HFF-Myc (cell line): ENCODE results near the gene LZTS3.

ENCODE experiments used
- DNase-seq: peaks from one replicate; pipeline ENCODE4 v3.0.0-alpha.2; 2011; ENCODE audit warnings: low read depth; ENCODE audit errors: extremely low read depth
- H3K4me3 ChIP-seq: replicated peaks from 2 replicates; pipeline ENCODE4 v1.5.1; 2011; ENCODE audit warnings: low read depth, mild to moderate bottlenecking, control low read depth, low read length
- TF ChIP-seq, protein P1 (sequence below): IDR thresholded peaks from 2 replicates; pipeline ENCODE4 v1.5.1; 2012; ENCODE audit warnings: mild to moderate bottlenecking, low read depth, low read length, control low read depth; ENCODE audit errors: missing control alignments

Gene LZTS3

DNA sequence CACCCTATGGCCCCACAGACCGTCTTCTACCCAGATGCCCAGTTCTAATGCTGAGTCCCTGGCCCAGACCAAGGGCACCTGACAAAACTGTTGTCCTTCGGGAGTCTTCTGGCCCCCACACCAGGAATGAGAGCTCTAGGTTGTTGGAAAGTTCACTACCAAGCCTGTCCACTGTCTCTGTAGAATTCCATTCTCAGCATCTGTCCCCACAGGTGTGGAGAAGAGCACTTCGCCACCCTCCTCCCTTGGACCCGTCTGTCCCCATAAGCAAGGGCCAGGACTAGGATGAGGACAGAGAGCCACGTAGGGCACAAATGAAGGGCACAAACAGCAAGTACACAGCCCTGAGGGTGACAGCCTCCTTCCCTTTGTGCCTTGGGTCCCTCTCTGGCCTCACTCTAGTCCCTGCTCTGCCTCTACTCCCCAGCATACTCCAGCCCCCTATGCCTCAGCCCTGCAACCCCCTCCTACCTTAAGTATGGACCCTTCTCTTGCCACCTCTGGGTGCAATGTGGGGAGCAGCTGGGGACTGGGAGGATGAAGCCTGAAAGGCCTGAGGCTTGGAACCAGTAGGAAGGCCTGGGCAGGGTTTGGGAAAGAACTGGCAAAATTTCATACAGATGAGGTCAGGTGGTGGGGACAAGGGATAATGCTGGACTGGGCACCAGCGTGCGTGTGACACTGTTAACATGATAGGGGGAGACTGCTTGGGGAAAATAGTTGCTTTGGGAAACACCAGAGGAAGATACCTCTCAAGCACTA, 4.3 kb downstream of the LZTS3 start:
- DNase-seq: no peak
- no peak overlapping the region for H3K4me3 ChIP-seq
- TF ChIP-seq, protein P1, sequence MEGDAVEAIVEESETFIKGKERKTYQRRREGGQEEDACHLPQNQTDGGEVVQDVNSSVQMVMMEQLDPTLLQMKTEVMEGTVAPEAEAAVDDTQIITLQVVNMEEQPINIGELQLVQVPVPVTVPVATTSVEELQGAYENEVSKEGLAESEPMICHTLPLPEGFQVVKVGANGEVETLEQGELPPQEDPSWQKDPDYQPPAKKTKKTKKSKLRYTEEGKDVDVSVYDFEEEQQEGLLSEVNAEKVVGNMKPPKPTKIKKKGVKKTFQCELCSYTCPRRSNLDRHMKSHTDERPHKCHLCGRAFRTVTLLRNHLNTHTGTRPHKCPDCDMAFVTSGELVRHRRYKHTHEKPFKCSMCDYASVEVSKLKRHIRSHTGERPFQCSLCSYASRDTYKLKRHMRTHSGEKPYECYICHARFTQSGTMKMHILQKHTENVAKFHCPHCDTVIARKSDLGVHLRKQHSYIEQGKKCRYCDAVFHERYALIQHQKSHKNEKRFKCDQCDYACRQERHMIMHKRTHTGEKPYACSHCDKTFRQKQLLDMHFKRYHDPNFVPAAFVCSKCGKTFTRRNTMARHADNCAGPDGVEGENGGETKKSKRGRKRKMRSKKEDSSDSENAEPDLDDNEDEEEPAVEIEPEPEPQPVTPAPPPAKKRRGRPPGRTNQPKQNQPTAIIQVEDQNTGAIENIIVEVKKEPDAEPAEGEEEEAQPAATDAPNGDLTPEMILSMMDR: no peak

DNA sequence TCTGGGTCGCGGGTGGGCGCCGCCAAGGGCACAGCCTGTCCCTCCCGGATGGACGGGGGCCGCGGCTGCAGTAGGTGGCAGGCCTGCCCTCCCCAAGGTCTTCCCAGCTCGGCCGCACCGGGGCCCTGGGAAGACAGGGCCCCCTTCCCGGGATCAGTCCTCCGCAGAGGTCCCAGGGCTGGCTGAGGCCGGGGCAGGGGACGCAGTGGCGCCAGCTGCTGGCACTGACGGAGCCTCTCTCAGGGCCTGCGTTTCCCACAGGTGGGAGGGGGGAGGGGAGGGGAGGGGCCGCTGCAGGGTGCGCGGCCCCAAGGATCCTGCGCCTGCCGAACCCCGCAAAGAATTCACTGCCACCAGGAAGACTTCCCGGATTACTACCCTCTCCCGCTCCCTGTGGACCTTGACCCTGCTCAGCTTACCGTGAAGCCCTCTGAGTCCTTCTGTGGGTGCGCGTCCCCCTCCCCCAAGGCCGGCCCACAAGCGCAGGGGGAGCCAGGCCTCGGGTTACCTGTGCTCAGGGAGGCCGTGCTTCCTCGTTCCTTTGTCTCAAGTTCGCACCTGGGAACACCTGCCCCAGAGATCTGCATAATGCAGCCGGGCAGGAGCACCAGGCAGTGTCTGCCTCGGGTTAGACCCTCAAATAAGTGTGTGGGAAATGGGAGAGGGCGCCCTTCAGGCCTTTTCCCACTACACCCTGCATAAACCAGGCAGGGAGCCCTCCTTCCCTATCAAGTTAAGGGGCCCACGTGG, 5.1 kb downstream of the LZTS3 start:
- no peak for DNase-seq
- no peak overlapping the region for H3K4me3 ChIP-seq
- TF ChIP-seq, protein P1: no peak

DNA sequence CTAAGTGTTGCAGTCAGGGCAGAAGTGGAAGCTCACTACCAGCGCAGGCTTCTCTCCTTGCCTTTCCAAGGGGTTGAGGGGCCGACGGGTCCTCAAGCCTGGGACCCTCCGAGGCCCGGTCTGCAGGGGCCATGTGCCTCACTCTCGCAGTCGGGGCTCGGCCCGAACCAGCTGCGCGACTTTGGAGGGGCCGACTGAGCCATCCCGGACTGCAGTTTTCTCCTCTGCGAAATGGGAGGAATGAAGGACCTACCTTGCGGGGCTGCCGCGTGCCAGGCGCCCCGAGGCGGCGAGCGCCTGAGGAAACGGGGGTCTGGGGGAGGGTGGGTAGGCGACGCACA, 5.6 kb downstream of the LZTS3 start:
- TF ChIP-seq, protein P1: no peak
- H3K4me3 ChIP-seq: no peak overlapping the region
- DNase-seq: no peak

DNA sequence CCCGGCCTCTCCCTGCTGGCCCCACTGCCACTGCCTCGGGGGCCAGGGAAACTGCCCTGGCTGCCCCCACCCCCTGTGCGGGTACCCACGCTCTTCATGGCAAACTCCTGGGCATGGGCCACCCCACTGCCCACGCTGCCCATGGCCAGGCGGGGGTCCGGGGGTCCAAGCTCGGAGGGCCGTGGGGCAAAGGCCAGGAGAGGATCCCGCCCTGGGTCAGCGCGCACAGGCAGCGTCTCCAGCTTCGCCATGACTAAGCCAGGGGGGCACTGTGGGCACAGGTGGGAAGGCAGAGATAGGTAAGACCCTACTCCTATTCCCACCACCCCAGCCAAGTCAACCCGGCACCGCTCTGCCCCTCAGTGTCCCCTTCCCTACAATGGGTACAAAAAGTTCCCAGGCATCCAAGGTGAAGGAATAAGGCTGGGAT, 6.4 kb downstream of the LZTS3 start:
- H3K4me3 ChIP-seq: no peak overlapping the region
- DNase-seq: no peak
- TF ChIP-seq, protein P1: no peak

DNA sequence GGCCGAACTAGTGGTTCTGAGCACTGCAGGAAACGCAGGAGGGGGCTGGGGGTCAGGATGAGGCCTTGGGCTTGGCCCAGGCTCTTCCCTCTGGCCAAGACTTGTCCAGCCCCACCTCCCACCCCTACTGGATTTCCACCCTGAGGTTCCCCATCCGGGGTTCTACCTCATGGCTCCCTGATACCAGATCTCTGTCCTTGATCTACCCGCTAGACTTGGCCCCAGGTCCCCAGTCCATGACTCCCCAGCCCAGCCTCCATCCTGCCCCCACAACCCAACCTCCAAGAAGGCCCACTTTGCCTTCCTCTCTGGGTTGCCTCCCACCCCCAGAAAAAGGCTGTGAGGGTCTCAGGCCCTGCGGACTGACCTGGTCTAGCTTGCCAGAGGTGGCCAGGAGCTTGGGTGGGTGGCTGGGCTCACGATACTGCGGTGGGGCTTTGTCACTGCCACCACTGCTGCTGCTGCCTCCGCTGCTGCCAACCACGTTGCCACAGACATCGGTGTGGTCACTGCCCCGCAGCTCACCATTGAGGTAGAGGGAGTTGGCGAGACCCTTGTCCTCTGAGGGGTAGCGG, 6.9 kb downstream of the LZTS3 start:
- DNase-seq: no peak

DNA sequence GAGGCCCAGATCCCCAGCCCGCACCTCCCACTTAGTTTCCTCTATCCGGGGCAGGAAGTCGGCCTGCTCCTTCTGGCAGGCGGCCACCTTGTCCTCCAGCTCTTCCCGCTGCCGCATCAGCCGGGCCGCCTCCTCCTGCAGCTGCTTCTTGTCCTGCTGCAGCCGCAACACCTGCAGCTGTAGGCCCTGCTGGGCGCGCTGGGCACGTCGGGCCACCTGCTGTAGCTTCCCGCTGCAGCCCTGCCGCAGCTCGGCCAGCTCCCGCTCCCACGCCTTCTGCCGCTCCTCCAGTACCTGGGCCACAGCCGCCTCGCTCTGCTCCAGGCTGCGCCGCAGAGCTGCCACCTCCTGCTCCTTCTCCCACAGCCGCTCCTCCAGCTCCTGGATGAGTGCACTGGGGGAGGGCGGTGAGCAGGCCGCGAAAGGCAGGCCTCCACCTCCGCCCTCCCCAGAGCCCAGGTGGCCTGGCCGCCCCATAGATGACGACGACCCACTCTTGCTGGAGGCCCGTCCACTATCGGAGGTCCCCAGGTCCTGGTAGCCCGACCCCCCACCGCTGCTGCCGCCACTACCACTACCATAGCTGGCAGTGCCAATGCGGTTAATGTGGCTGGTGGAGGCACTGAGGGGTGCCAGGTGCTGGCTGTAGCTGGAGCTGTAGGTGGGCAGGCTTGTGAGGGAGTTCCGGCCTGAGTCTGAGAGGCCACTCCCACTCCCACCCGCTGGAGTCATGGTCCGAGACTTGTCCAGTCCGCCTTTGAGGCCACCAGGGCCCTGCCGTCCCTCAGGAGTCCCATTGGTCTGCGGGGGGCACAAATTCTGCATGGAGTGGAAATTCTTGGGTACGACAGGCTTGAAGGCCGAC, 7.6 kb downstream of the LZTS3 start:
- DNase-seq: no peak
- H3K4me3 ChIP-seq: no peak overlapping the region
- TF ChIP-seq, protein P1: no peak

More for the DNA sequence above, 6.9 kb downstream of the LZTS3 start:
- TF ChIP-seq, protein P1: no peak
- no peak overlapping the region for H3K4me3 ChIP-seq
